ENCODE data around the gene EHMT1. TPM values are rescaled to one million over a fixed set of nuclear protein-coding genes. Genes with fewer than 3 reads are reported as not detected.

EHMT1 gene
- polyA plus RNA-seq, 1 experiment: 23.3 TPM

- H3K27me3 ChIP-seq (ENCODE audit: control insufficient read depth, insufficient read depth, low read length): no peaks in the 10 kb centered on the region
- DNase-seq (ENCODE audit: low read depth): no peak
- peaks cover 17% of the 10 kb centered on the region for H3K36me3 ChIP-seq (ENCODE audit: control insufficient read depth, insufficient read depth, low read length)
- ChIA-PET POLR2A (no interaction called here), CTCF (no interaction called here)
- TF ChIP-seq CTCF (IDR thresholded peaks at IDR 0.05; ENCODE audit: insufficient read depth, low read depth, low read length): no peak
- no peak overlapping the region for H3K4me3 ChIP-seq (ENCODE audit: low read depth, low read length)
Measured at GRCh38 chr9:137823986-137824771, 205.4 kb downstream of the EHMT1 start.

GRCh38 chr9:137825324-137825989 is 206.7 kb downstream of the EHMT1 start:
- CTCF ChIA-PET: no interaction called here
- TF ChIP-seq CTCF (IDR thresholded peaks at IDR 0.05; ENCODE audit: insufficient read depth, low read depth, low read length): no peak
- Histone ChIP-seq H3K27me3 (ENCODE audit: control insufficient read depth, insufficient read depth, low read length) (no peaks in the 10 kb centered on the region), H3K4me3 (ENCODE audit: low read depth, low read length) (no peak overlapping the region), H3K36me3 (ENCODE audit: control insufficient read depth, insufficient read depth, low read length) (peaks cover 14% of the 10 kb centered on the region)
- no peak for DNase-seq (ENCODE audit: low read depth)
- POLR2A ChIA-PET: no interaction called here

GRCh38 chr9:137827908-137828526 is 209.2 kb downstream of the EHMT1 start:
- ChIA-PET POLR2A (no interaction called here), CTCF (no interaction called here)
- H3K36me3 ChIP-seq (ENCODE audit: control insufficient read depth, insufficient read depth, low read length): peaks cover 14% of the 10 kb centered on the region
- H3K4me3 ChIP-seq (ENCODE audit: low read depth, low read length): no peak overlapping the region
- DNase-seq (ENCODE audit: low read depth): no peak
- no peak for TF ChIP-seq CTCF (IDR thresholded peaks at IDR 0.05; ENCODE audit: insufficient read depth, low read depth, low read length)
- H3K27me3 ChIP-seq (ENCODE audit: control insufficient read depth, insufficient read depth, low read length): no peaks in the 10 kb centered on the region

GRCh38 chr9:137828527-137829259 is 209.9 kb downstream of the EHMT1 start:
- no peak for DNase-seq (ENCODE audit: low read depth)
- ChIA-PET POLR2A (no interaction called here), CTCF (no interaction called here)
- H3K36me3 ChIP-seq (ENCODE audit: control insufficient read depth, insufficient read depth, low read length): peaks cover 16% of the 10 kb centered on the region
- H3K4me3 ChIP-seq (ENCODE audit: low read depth, low read length): no peak overlapping the region
- TF ChIP-seq CTCF (IDR thresholded peaks at IDR 0.05; ENCODE audit: insufficient read depth, low read depth, low read length): no peak
- H3K27me3 ChIP-seq (ENCODE audit: control insufficient read depth, insufficient read depth, low read length): no peaks in the 10 kb centered on the region
